GM12878 (cell line): ENCODE measurements around the gene SESN1. TPM values are rescaled to one million over a fixed set of nuclear protein-coding genes. Genes with fewer than 3 reads are reported as not detected.

Source experiments
- ASH2L ChIP-seq: fragments of 300-600, 200-600 bp; sonication (generic); IDR thresholded peaks from 2 replicates; pipeline ENCODE4 v1.6.1; 2017; ENCODE audit warnings: low read depth, mild to moderate bottlenecking, borderline replicate concordance
- EED ChIP-seq: sonication (generic); IDR thresholded peaks from 2 replicates; pipeline ENCODE4 v1.6.1; 2016; ENCODE audit warnings: antibody characterized with exemption, low read depth
- FOXM1 ChIP-seq: IDR thresholded peaks from 2 replicates; pipeline ENCODE4 v1.6.1; 2012; ENCODE audit warnings: low read depth, mild to moderate bottlenecking, inconsistent platforms, low read length, moderate library complexity
- KLF5 ChIP-seq: fragments of 450-650 bp; IDR thresholded peaks from 2 replicates; pipeline ENCODE4 v1.6.1; 2014; ENCODE audit warnings: mild to moderate bottlenecking; ENCODE audit not compliant: partially characterized antibody
- MEF2B ChIP-seq: fragments of 450-650 bp; IDR thresholded peaks from 2 replicates; pipeline ENCODE4 v1.6.1; 2018; ENCODE audit warnings: mild to moderate bottlenecking, moderate library complexity; ENCODE audit not compliant: partially characterized antibody, poor library complexity, severe bottlenecking
- MTA2 ChIP-seq: fragments of 450-650 bp; IDR thresholded peaks from 2 replicates; pipeline ENCODE4 v1.6.1; 2016; ENCODE audit warnings: low read depth, mild to moderate bottlenecking, moderate library complexity
- NKRF ChIP-seq: fragments of 450-650 bp; conservative IDR thresholded peaks from 2 replicates; pipeline ENCODE4 v1.6.1; 2017; ENCODE audit warnings: mild to moderate bottlenecking, moderate library complexity
- NR2F1 ChIP-seq: fragments of 450-650 bp; conservative IDR thresholded peaks from 2 replicates; pipeline ENCODE4 v1.6.1; 2017; ENCODE audit warnings: mild to moderate bottlenecking
- NRF1 ChIP-seq: conservative IDR thresholded peaks from 2 replicates; pipeline ENCODE4 v1.6.1; 2011; ENCODE audit warnings: mild to moderate bottlenecking, low read depth, low read length, improper control_type of control experiment
- PAX8 ChIP-seq: fragments of 450-650 bp; IDR thresholded peaks from 2 replicates; pipeline ENCODE4 v1.6.1; 2017; ENCODE audit warnings: mild to moderate bottlenecking, moderate library complexity
- PBX3 ChIP-seq: IDR thresholded peaks from 2 replicates; pipeline ENCODE4 v1.6.1; 2011; ENCODE audit warnings: mild to moderate bottlenecking, low read depth, low read length, moderate library complexity; ENCODE audit not compliant: insufficient replicate concordance
- POLR2A ChIP-seq: IDR thresholded peaks from 2 replicates; pipeline ENCODE4 v1.6.1; 2011; ENCODE audit warnings: low read depth, mild to moderate bottlenecking, low read length
- RCOR1 ChIP-seq: conservative IDR thresholded peaks from 2 replicates; pipeline ENCODE4 v1.6.1; 2012; ENCODE audit warnings: low read depth, low read length, improper control_type of control experiment
- SKIL ChIP-seq: fragments of 450-650 bp; IDR thresholded peaks from 2 replicates; pipeline ENCODE4 v1.6.1; 2017; ENCODE audit warnings: mild to moderate bottlenecking, low read depth, inconsistent platforms; ENCODE audit not compliant: poor library complexity, severe bottlenecking
- SREBF2 ChIP-seq: IDR thresholded peaks from 2 replicates; pipeline ENCODE4 v1.6.1; 2012; ENCODE audit warnings: mild to moderate bottlenecking, low read length
- SUPT20H ChIP-seq: IDR thresholded peaks from 2 replicates; pipeline ENCODE4 v1.6.1; 2011; ENCODE audit warnings: low read depth, mild to moderate bottlenecking, low read length, moderate library complexity, borderline replicate concordance; ENCODE audit not compliant: control insufficient read depth
- TAF1 ChIP-seq: IDR thresholded peaks from 2 replicates; pipeline ENCODE4 v1.6.1; 2011; ENCODE audit warnings: mild to moderate bottlenecking, low read depth, low read length, borderline replicate concordance
- TBL1XR1 ChIP-seq: IDR thresholded peaks from 2 replicates; pipeline ENCODE4 v1.6.1; 2012; ENCODE audit warnings: low read depth, low read length, improper control_type of control experiment
- TCF12 ChIP-seq: IDR thresholded peaks from 2 replicates; pipeline ENCODE4 v1.6.1; 2011; ENCODE audit warnings: low read depth, mild to moderate bottlenecking, low read length
- TCF3 ChIP-seq: IDR thresholded peaks from 2 replicates; pipeline ENCODE4 v1.6.1; 2012; ENCODE audit warnings: low read depth, mild to moderate bottlenecking, low read length, borderline replicate concordance; ENCODE audit not compliant: insufficient read depth
- TCF7 ChIP-seq: IDR thresholded peaks from 2 replicates; pipeline ENCODE4 v1.6.1; 2014; ENCODE audit warnings: antibody characterized with exemption, borderline replicate concordance
- ZBTB11 ChIP-seq: fragments of 450-650 bp; formaldehyde crosslinking; IDR thresholded peaks from 2 replicates; pipeline ENCODE4 v1.5.0; 2022; ENCODE audit warnings: mild to moderate bottlenecking, missing genetic modification characterization
- ZZZ3 ChIP-seq: IDR thresholded peaks from 2 replicates; pipeline ENCODE4 v1.6.1; 2011; ENCODE audit warnings: low read depth; ENCODE audit not compliant: control insufficient read depth, insufficient read length
- polyA plus RNA-seq, 11 experiments: library from polyadenylated mRNA; depleted of rRNA in 4 of 11; unstranded in 6 of 11; stranded (reverse) in 5 of 11; fragments of >200 nt; fragmentation: Nextera tagmentation in 4 of 11; fragmentation: Illumina TruSeq in 1 of 11; extraction: Ambion mirVana in 4 of 11; extraction: Trizol in 1 of 11; gene quantifications; 1 replicate in 1 of 11; 2 replicates in 10 of 11; pipeline versions ENCODE4 v1.2.1 to v1.2.3, GENCODE V29; 2011 to 2016; ENCODE audit warnings: inconsistent platforms in 2 of 11, missing spikeins in 2 of 11, low read depth in 1 of 11
- total RNA-seq, 4 experiments: library from RNA; depleted of rRNA in 3 of 4; stranded (reverse); fragments of >200 nt in 3 of 4; fragmentation: Illumina TruSeq in 1 of 4; extraction: Trizol in 1 of 4; gene quantifications; 2 replicates each; pipeline versions ENCODE4 v1.2.1 to v1.2.3, GENCODE V29; 2013 to 2021

The SESN1 gene
- total and polyA plus RNA-seq, 10 of the 15 experiments (the other 5 are each of a cell fraction or from before 2014, with no cell fraction given), result 1.3 to 13.0 (median 3.3) TPM

- TF ChIP-seq NKRF, result peak; percentile 75
- TF ChIP-seq SREBF2, result no peak
- no peak for TF ChIP-seq FOXM1
- TF ChIP-seq NR2F1, result peak; percentile 85
- 0 out of 2 replicates have a peak, but pooled peaks have one; percentile 5 for TF ChIP-seq ASH2L
- TF ChIP-seq MEF2B, result no peak
- no peak for TF ChIP-seq TBL1XR1
- TF ChIP-seq EED, result no peak
- peak; percentile 34 for TF ChIP-seq KLF5
- no peak; the same call in 1 of the 2 replicates for TF ChIP-seq TAF1
- no peak for TF ChIP-seq PBX3
- peak; percentile 79 for TF ChIP-seq POLR2A
- TF ChIP-seq MTA2, result no peak
- TF ChIP-seq RCOR1, result no peak
- TF ChIP-seq TCF3, result 0 out of 2 replicates have a peak, but pooled peaks have one; percentile 6
- no peak for TF ChIP-seq SKIL
- TF ChIP-seq TCF12, result 0 out of 2 replicates have a peak, but pooled peaks have one; percentile 40
- no peak for TF ChIP-seq PAX8
- TF ChIP-seq NRF1, result no peak
- TF ChIP-seq SUPT20H, result no peak
- no peak for TF ChIP-seq ZBTB11 (CRISPR knock-in tag)
- no peak for TF ChIP-seq TCF7
- TF ChIP-seq ZZZ3, result no peak
Measured at GRCh38 chr6:109094416-109095035, at the start of gene SESN1 (continued).
